HG03039 (cell line): ENCODE results near the gene RNLS.
"Not testable (repeated sequence)": the region's sequence is repeated elsewhere in the genome, so short reads cannot be mapped to it uniquely, and the experiment has no call there.

Experiments used
- ATAC-seq: cut with Tn5 transposase; IDR thresholded peaks from one replicate; pipeline ENCODE4 v1.9.1; 2021; ENCODE audit warnings: mild to moderate bottlenecking, moderate library complexity; ENCODE audit not compliant: unreplicated experiment

RNLS gene

GRCh38 chr10:88355750-88356149 is 227.4 kb downstream of the RNLS start:
- ATAC-seq: not testable (repeated sequence)

GRCh38 chr10:88347597-88348304 is 235.4 kb downstream of the RNLS start:
- ATAC-seq: no peak

GRCh38 chr10:88347022-88347421 is 236.1 kb downstream of the RNLS start:
- ATAC-seq: no peak

- no peak for ATAC-seq
Observed at GRCh38 chr10:88346144-88346977, 236.8 kb downstream of the RNLS start.

- ATAC-seq: no peak
Observed at GRCh38 chr10:88343761-88344484, 239.2 kb downstream of the RNLS start.

- ATAC-seq: no peak
Observed at GRCh38 chr10:88342733-88343310, 240.3 kb downstream of the RNLS start.

GRCh38 chr10:88337134-88337533 is 246.0 kb downstream of the RNLS start:
- no peak for ATAC-seq

- ATAC-seq: no peak
Observed at GRCh38 chr10:88336334-88336733, 246.8 kb downstream of the RNLS start.

- ATAC-seq: no peak
Observed at GRCh38 chr10:88333248-88333630, 249.9 kb downstream of the RNLS start.

GRCh38 chr10:88332503-88333247 is 250.4 kb downstream of the RNLS start:
- no peak for ATAC-seq

- ATAC-seq: no peak
Observed at GRCh38 chr10:88330174-88330573, 252.9 kb downstream of the RNLS start.

- ATAC-seq: no peak
Observed at GRCh38 chr10:88322324-88323063, 260.6 kb downstream of the RNLS start.

GRCh38 chr10:88319960-88320517 is 263.1 kb downstream of the RNLS start:
- no peak for ATAC-seq

- no peak for ATAC-seq
Observed at GRCh38 chr10:88318803-88319202, 264.3 kb downstream of the RNLS start.

GRCh38 chr10:88317099-88317498 is 266.0 kb downstream of the RNLS start:
- ATAC-seq: no peak

GRCh38 chr10:88316292-88316861 is 266.7 kb downstream of the RNLS start:
- ATAC-seq: no peak

GRCh38 chr10:88315755-88316154 is 267.4 kb downstream of the RNLS start:
- no peak for ATAC-seq

- ATAC-seq: no peak
Observed at GRCh38 chr10:88314362-88314761, 268.8 kb downstream of the RNLS start.

- ATAC-seq: no peak
Observed at GRCh38 chr10:88313878-88314277, 269.2 kb downstream of the RNLS start.
